Right atrium auricular region (tissue), 2 donors: Measurements from ENCODE around the gene PTPRD. TPM values are rescaled to one million over a fixed set of nuclear protein-coding genes. Genes with fewer than 3 reads are reported as not detected.

ENCODE experiments used
- DNase-seq: peaks from one replicate; pipeline ENCODE4 v3.0.0-alpha.2; 2019; ENCODE audit warnings: low spot score
- H3K27ac ChIP-seq, 2 donors: fragments of 200-600 bp; sonication (generic); 1 replicate in 1 of 2; 2 replicates in 1 of 2; pipeline ENCODE4 v1.5.1; 2016 to 2019
- H3K27me3 ChIP-seq, 2 donors: fragments of 200-600 bp; sonication (generic); one replicate each; pipeline versions ENCODE4 v1.5.1 to v1.6.0; 2017 to 2019
- H3K36me3 ChIP-seq: fragments of 200-600 bp; sonication (generic); one replicate; pipeline ENCODE4 v1.5.1; 2016
- H3K4me1 ChIP-seq, 2 donors: fragments of 200-600 bp; sonication (generic); one replicate each; pipeline versions ENCODE4 v1.5.1 to v1.6.0; 2017 to 2019
- H3K4me3 ChIP-seq, 2 donors: fragments of 200-600 bp; sonication (generic); 1 replicate in 1 of 2; 2 replicates in 1 of 2; pipeline ENCODE4 v1.5.1; 2017 to 2019; ENCODE audit warnings: mild to moderate bottlenecking in 1 of 2, moderate library complexity in 1 of 2
- H3K9me3 ChIP-seq, 2 donors: fragments of 200-600 bp; sonication (generic); one replicate each; pipeline ENCODE4 v1.5.1; 2019
- total RNA-seq, 2 donors: library from RNA; depleted of rRNA; stranded (reverse); fragments of >200 nt; gene quantifications; one replicate each; pipeline ENCODE4 v1.1.0, GENCODE V29; 2016
- TF ChIP-seq, protein P1 (sequence below), 2 donors: fragments of 200-600 bp; sonication (generic); IDR thresholded peaks; one replicate each; pipeline ENCODE4 v1.5.1; 2019; ENCODE audit warnings: antibody characterized with exemption in 2 of 2

Gene PTPRD
- total RNA-seq, 2 donors from 2014 or later, result 5.5 to 6.6 TPM

- TF ChIP-seq, protein P1, sequence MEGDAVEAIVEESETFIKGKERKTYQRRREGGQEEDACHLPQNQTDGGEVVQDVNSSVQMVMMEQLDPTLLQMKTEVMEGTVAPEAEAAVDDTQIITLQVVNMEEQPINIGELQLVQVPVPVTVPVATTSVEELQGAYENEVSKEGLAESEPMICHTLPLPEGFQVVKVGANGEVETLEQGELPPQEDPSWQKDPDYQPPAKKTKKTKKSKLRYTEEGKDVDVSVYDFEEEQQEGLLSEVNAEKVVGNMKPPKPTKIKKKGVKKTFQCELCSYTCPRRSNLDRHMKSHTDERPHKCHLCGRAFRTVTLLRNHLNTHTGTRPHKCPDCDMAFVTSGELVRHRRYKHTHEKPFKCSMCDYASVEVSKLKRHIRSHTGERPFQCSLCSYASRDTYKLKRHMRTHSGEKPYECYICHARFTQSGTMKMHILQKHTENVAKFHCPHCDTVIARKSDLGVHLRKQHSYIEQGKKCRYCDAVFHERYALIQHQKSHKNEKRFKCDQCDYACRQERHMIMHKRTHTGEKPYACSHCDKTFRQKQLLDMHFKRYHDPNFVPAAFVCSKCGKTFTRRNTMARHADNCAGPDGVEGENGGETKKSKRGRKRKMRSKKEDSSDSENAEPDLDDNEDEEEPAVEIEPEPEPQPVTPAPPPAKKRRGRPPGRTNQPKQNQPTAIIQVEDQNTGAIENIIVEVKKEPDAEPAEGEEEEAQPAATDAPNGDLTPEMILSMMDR (IDR thresholded peaks at IDR 0.05), result no peak
- no peak overlapping the region for H3K4me3 ChIP-seq
Observed at GRCh38 chr9:9412241-9412640, 1200.6 kb downstream of the PTPRD start.

GRCh38 chr9:9410736-9411135 lies 1202.1 kb downstream of the PTPRD start:
- H3K4me1 ChIP-seq, result no peaks in the 10 kb centered on the region
- TF ChIP-seq, protein P1 (IDR thresholded peaks at IDR 0.05), result no peak
- no peak overlapping the region for H3K4me3 ChIP-seq
- no peaks in the 10 kb centered on the region for H3K36me3 ChIP-seq
- no peak for DNase-seq
- no peak overlapping the region for H3K27ac ChIP-seq
- no peaks in the 10 kb centered on the region for H3K27me3 ChIP-seq
- H3K9me3 ChIP-seq, result no peaks in the 10 kb centered on the region

More at GRCh38 chr9:9412241-9412640, 1200.6 kb downstream of the PTPRD start:
- H3K4me1 ChIP-seq, result no peaks in the 10 kb centered on the region
- H3K9me3 ChIP-seq, result no peaks in the 10 kb centered on the region
- no peaks in the 10 kb centered on the region for H3K27me3 ChIP-seq
- H3K27ac ChIP-seq, result no peak overlapping the region
- H3K36me3 ChIP-seq, result no peaks in the 10 kb centered on the region
- DNase-seq, result no peak

- H3K4me3 ChIP-seq, result no peak overlapping the region
- no peak for DNase-seq
Observed at GRCh38 chr9:9399982-9400381, 1212.8 kb downstream of the PTPRD start.

DNA sequence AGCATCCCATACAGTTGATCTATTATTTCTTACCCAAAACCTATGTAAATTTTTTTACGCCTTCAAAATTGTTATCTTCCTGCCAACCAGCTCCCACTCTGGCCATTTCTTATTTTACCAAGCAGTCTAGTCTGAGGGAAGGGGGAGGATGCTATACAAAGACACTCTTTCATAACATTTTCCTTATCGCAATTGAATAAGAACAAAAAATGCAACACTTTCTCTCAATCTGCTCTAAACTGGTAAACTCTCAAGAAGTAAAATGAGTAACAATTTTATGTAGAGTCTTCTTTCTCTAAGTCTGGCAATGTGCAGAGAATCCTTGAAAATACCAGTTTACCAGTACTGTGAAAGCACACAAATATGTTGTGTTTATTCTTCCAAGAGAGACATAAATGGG lies 1216.3 kb downstream of the PTPRD start:
- Histone ChIP-seq H3K4me3 (no peak overlapping the region), H3K4me1 (no peaks in the 10 kb centered on the region), H3K9me3 (no peaks in the 10 kb centered on the region), H3K27ac (no peak overlapping the region), H3K36me3 (no peaks in the 10 kb centered on the region), H3K27me3 (no peaks in the 10 kb centered on the region)
- DNase-seq, result no peak
- TF ChIP-seq, protein P1 (IDR thresholded peaks at IDR 0.05), result no peak

More at GRCh38 chr9:9399982-9400381, 1212.8 kb downstream of the PTPRD start:
- H3K27ac ChIP-seq, result no peak overlapping the region
- no peaks in the 10 kb centered on the region for H3K36me3 ChIP-seq
- TF ChIP-seq, protein P1 (IDR thresholded peaks at IDR 0.05), result no peak
- no peaks in the 10 kb centered on the region for H3K27me3 ChIP-seq
- no peaks in the 10 kb centered on the region for H3K9me3 ChIP-seq
- H3K4me1 ChIP-seq, result no peaks in the 10 kb centered on the region

DNA sequence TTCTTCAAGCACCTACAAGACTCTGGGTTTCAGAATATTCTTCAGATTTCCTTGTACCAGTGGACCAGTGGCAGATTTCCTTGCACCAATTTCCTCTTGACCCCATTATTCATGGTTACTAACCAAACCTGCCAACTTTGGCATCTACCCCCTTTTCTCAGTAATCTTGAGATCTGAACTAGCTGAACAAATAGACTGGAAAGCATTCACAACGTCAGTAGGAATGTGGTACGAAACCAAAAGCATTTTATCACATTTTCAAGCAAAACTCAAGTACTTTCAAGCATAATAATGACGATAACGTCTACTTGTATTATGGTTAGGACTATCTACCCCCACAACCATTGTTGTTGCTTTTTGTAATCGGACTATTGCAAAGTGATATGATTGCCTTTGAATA lies 1217.3 kb downstream of the PTPRD start:
- no peaks in the 10 kb centered on the region for H3K27me3 ChIP-seq
- DNase-seq, result no peak
- H3K36me3 ChIP-seq, result no peaks in the 10 kb centered on the region
- no peak overlapping the region for H3K27ac ChIP-seq
- no peaks in the 10 kb centered on the region for H3K4me1 ChIP-seq
- TF ChIP-seq, protein P1 (IDR thresholded peaks at IDR 0.05), result no peak
- no peak overlapping the region for H3K4me3 ChIP-seq
- H3K9me3 ChIP-seq, result no peaks in the 10 kb centered on the region

DNA sequence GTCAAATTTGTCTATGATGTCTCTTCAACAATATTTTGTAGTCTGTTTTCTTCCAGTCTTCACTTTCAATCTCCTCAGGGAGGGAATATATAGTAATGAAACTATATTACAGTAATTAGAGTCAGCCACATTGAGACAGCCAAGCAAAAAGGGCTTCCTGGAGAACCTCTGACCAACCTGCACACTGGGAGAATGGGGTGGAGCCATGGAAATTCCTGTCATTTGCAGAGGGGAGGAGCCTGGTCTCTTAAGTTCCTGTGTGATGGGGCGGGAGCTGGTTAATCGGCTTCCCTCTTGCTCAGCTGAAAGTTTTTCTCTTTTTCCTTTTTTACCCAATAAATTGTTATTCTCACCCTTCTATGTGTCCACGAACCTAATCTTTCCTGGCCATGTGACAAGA lies 1220.0 kb downstream of the PTPRD start:
- Histone ChIP-seq H3K9me3 (no peaks in the 10 kb centered on the region), H3K4me1 (no peaks in the 10 kb centered on the region), H3K27ac (no peak overlapping the region), H3K36me3 (no peaks in the 10 kb centered on the region), H3K4me3 (no peak overlapping the region), H3K27me3 (no peaks in the 10 kb centered on the region)
- TF ChIP-seq, protein P1 (IDR thresholded peaks at IDR 0.05), result no peak
- DNase-seq, result no peak
